Activated B cell treated with CpG ODN at 0.5 μM for 24 hours (primary cell): ENCODE results near the gene ERC1. TPM values are rescaled to one million over a fixed set of nuclear protein-coding genes. Genes with fewer than 3 reads are reported as not detected.

Source experiments
- ATAC-seq: fragments of 200-7000 bp; cut with Tn5 transposase; one replicate; pipeline ENCODE4 v1.10.0; 2021; ENCODE audit warnings: low read depth, mild to moderate bottlenecking, moderate library complexity
- CTCF ChIA-PET: fragments of 350-600 bp; sonication (Branson Sonifier 250); formaldehyde crosslinking; loops from one replicate; lab custom pipeline; 2021; ENCODE audit warnings: antibody characterized with exemption; lab: Charles Lee
- POLR2A ChIA-PET: fragments of 350-600 bp; sonication (Branson Sonifier 250); formaldehyde crosslinking; loops from one replicate; lab custom pipeline; 2021; ENCODE audit warnings: antibody characterized with exemption; lab: Charles Lee
- DNase-seq: peaks from one replicate; pipeline ENCODE4 v3.0.0; 2022
- H3K27ac Mint-ChIP-seq: one replicate; pipeline ENCODE4 v1.8.0; 2020; ENCODE audit warnings: mixed read lengths
- H3K27me3 Mint-ChIP-seq: one replicate; pipeline ENCODE4 v1.8.0; 2021; ENCODE audit warnings: mixed read lengths
- H3K36me3 Mint-ChIP-seq: one replicate; pipeline ENCODE4 v1.8.0; 2021; ENCODE audit warnings: low read depth, mixed read lengths
- H3K4me1 Mint-ChIP-seq: one replicate; pipeline ENCODE4 v1.8.0; 2021; ENCODE audit warnings: mixed read lengths
- H3K4me3 Mint-ChIP-seq: one replicate; pipeline ENCODE4 v1.8.0; 2020; ENCODE audit warnings: mild to moderate bottlenecking, mixed read lengths
- H3K9me3 Mint-ChIP-seq: one replicate; pipeline ENCODE4 v1.8.0; 2020; ENCODE audit warnings: mixed read lengths
- CTCF ChIP-seq: fragments of 200-600 bp; IDR thresholded peaks from one replicate; pipeline ENCODE4 v1.8.0; 2022; ENCODE audit warnings: antibody characterized with exemption, mild to moderate bottlenecking
- intact Hi-C: fragments of 100-400 bp; cut with micrococcal nuclease; formaldehyde crosslinking; loops from one replicate; pipeline ENCODE4 v1.15.1; 2024
- total RNA-seq: library from RNA; stranded (reverse); gene quantifications from 2 replicates; pipeline ENCODE4 v1.2.3, GENCODE V29; 2022

ERC1 gene
- total RNA-seq, 1 donor from 2014 or later, result 57.0 TPM

- Mint-ChIP-seq H3K4me1 (no peaks in the 10 kb centered on the region), H3K27ac (no peak overlapping the region), H3K9me3 (no peaks in the 10 kb centered on the region), H3K27me3 (no peaks in the 10 kb centered on the region), H3K36me3 (peaks cover 13% of the 10 kb centered on the region), H3K4me3 (no peak overlapping the region)
- DNase-seq, result no peak
- POLR2A ChIA-PET, result no interaction called here
- intact Hi-C loops, result no loop called here
- no peak for ATAC-seq
- CTCF ChIA-PET, result no interaction called here
- no peak for TF ChIP-seq CTCF
Observed at GRCh38 chr12:1006255-1006654, 15.2 kb downstream of the ERC1 start.

GRCh38 chr12:1007276-1007675 lies 16.3 kb downstream of the ERC1 start:
- no peak overlapping the region for H3K27ac Mint-ChIP-seq
- no peaks in the 10 kb centered on the region for H3K9me3 Mint-ChIP-seq
- CTCF ChIA-PET, result no interaction called here
- H3K4me1 Mint-ChIP-seq, result no peaks in the 10 kb centered on the region
- no peaks in the 10 kb centered on the region for H3K27me3 Mint-ChIP-seq
- ATAC-seq (no peak), DNase-seq (no peak)
- POLR2A ChIA-PET, result no interaction called here
- no peak overlapping the region for H3K4me3 Mint-ChIP-seq
- intact Hi-C loops, result no loop called here
- no peak for TF ChIP-seq CTCF
- H3K36me3 Mint-ChIP-seq, result peaks cover 9% of the 10 kb centered on the region

GRCh38 chr12:1007994-1008393 lies 17.0 kb downstream of the ERC1 start:
- no peak for DNase-seq
- Mint-ChIP-seq H3K4me3 (no peak overlapping the region), H3K27ac (no peak overlapping the region), H3K27me3 (no peaks in the 10 kb centered on the region), H3K4me1 (no peaks in the 10 kb centered on the region), H3K36me3 (peaks cover 6% of the 10 kb centered on the region), H3K9me3 (no peaks in the 10 kb centered on the region)
- POLR2A ChIA-PET, result no interaction called here
- no peak for TF ChIP-seq CTCF
- ATAC-seq, result no peak
- intact Hi-C loops, result no loop called here
- CTCF ChIA-PET, result no interaction called here

- intact Hi-C loops, result no loop called here
- Mint-ChIP-seq H3K27ac (no peak overlapping the region), H3K27me3 (no peaks in the 10 kb centered on the region), H3K9me3 (no peaks in the 10 kb centered on the region), H3K4me1 (no peaks in the 10 kb centered on the region), H3K4me3 (no peak overlapping the region), H3K36me3 (no peaks in the 10 kb centered on the region)
- CTCF ChIA-PET, result no interaction called here
- no peak for TF ChIP-seq CTCF
- DNase-seq (no peak), ATAC-seq (no peak)
- POLR2A ChIA-PET, result no interaction called here
Observed at GRCh38 chr12:1011091-1011490, 20.1 kb downstream of the ERC1 start.

- DNase-seq (no peak), ATAC-seq (no peak)
- no peaks in the 10 kb centered on the region for H3K27me3 Mint-ChIP-seq
- no peak for TF ChIP-seq CTCF
- no peaks in the 10 kb centered on the region for H3K9me3 Mint-ChIP-seq
- ChIA-PET CTCF (no interaction called here), POLR2A (no interaction called here)
- H3K4me1 Mint-ChIP-seq, result no peaks in the 10 kb centered on the region
- intact Hi-C loops, result no loop called here
- no peaks in the 10 kb centered on the region for H3K36me3 Mint-ChIP-seq
- H3K27ac Mint-ChIP-seq, result no peak overlapping the region
- no peak overlapping the region for H3K4me3 Mint-ChIP-seq
Observed at GRCh38 chr12:1013618-1014489, 22.8 kb downstream of the ERC1 start.
